ENCODE data around the gene ALKBH5.

GRCh38 chr17:18187226-18187625 lies 3.6 kb downstream of the ALKBH5 start:
- TF ChIP-seq, protein P1, sequence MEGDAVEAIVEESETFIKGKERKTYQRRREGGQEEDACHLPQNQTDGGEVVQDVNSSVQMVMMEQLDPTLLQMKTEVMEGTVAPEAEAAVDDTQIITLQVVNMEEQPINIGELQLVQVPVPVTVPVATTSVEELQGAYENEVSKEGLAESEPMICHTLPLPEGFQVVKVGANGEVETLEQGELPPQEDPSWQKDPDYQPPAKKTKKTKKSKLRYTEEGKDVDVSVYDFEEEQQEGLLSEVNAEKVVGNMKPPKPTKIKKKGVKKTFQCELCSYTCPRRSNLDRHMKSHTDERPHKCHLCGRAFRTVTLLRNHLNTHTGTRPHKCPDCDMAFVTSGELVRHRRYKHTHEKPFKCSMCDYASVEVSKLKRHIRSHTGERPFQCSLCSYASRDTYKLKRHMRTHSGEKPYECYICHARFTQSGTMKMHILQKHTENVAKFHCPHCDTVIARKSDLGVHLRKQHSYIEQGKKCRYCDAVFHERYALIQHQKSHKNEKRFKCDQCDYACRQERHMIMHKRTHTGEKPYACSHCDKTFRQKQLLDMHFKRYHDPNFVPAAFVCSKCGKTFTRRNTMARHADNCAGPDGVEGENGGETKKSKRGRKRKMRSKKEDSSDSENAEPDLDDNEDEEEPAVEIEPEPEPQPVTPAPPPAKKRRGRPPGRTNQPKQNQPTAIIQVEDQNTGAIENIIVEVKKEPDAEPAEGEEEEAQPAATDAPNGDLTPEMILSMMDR (IDR thresholded peaks at IDR 0.05; ENCODE audit: low read length), result no peak
- no peak for TF ChIP-seq EZH2 (IDR thresholded peaks at IDR 0.05; ENCODE audit: borderline replicate concordance, low read length)

Measured in OCI-LY1 (cell line).